NCI-H2081 treated with DMSO at 0.1 percent for 48 hours (cell line): ENCODE measurements around the gene ALG11.
A peak's percentile ranks its signal among the peaks of the same experiment; 100 is the strongest.

ENCODE experiments used
- DNase-seq: peaks from one replicate; lab custom pipeline; 2025; lab: John Stamatoyannopoulos, UW

The ALG11 gene

DNA sequence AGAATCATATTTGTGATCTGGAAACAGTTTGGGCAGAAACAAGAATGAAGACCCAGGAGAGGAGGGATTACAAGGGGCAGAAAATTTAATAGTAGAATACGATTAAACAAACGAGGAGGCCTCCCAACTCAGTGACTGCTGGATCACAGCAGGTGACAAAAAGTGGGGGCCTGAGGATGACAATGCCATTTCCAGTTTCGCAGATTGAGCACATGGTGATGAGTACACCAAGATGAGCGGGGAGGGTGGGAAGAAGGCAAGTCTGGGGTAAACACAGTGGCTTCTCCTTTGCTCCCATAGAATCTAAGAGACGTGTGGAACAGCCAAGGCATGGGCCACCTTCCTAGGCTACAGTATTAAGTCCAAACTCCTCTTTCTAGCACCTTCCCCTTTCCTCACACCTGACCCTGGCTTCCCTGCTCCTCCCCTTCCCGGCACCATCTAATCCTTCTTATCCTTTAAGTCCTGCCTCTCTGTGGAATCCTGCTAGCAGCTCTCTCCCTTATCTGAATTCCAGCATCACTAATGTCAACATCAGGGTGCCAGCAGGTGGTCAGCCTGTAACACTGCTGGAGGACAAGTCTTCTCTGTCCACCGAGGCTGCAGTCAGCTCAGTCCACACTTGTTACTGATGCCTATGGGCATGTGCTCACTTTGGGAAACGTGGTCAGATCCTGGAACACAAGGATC, 14.4 kb upstream of the ALG11 start:
- no peak for DNase-seq

- no peak for DNase-seq
These were observed 13.3 kb upstream of the ALG11 start for GRCh38 chr13:51998723-51999509.

DNA sequence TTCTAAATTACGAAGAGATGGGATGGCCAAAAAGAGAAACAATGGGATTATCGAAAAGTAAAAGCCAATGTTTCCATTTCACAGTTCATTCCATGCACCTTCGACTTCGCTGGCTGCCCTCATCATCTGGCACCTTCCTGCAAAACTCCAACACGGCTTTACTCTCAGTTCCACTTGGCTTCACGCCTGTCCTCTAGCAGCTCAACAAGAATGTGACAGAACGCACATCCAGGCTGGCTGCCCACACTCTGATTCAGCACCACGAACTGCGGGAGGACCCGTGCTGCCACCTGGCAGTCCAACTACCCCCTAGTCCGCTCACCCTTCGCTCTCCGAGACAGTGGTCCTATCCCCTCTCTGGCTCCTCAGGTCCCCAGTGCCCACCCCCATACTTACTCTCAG, 12.7 kb upstream of the ALG11 start:
- DNase-seq = no peak

DNA sequence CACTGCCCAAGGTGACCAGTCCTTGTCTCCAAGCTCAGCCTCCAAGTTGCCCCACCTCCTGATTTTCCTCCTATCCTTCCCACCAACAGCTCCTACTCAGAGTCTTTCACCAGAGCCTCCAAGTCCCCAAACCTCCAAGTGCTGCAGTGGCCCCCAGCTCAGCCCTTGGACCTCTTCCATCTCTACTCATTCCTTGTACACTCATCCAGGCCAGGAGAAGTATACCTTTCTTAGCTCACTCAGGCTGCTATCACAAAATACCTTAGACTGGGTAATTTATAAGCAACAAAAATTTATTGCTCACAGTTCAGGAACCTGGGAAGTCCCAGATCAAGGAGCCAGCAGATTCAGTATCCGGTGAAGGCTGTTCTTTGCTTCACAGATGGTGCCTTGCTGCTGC, 12.3 kb upstream of the ALG11 start:
- DNase-seq = no peak

- peak; percentile 6 for DNase-seq
These were observed 11.0 kb upstream of the ALG11 start for GRCh38 chr13:52001120-52001731.

GRCh38 chr13:52002361-52002760, 9.8 kb upstream of the ALG11 start:
- DNase-seq = no peak

DNA sequence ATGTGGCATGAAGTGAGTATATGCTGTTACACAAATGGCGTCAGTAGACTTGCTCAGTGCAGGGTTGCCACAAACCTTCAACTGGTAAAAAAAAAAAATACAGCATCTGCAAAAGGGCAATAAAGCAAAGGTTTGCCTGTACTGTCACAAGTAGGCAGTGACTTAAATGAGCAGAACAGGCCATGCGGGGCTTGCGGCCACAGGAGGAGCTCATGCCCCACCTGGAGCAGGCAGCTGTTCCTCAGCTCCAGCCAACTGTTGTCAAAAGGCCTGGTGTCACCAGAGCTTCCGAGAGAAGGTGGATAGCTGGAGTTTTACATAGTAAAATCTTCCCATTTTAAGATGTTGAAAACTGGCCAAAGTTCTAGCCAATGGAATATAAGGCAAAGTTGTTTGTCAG, 8.7 kb upstream of the ALG11 start:
- DNase-seq = no peak

GRCh38 chr13:52004511-52005170, 7.6 kb upstream of the ALG11 start:
- DNase-seq = no peak

DNA sequence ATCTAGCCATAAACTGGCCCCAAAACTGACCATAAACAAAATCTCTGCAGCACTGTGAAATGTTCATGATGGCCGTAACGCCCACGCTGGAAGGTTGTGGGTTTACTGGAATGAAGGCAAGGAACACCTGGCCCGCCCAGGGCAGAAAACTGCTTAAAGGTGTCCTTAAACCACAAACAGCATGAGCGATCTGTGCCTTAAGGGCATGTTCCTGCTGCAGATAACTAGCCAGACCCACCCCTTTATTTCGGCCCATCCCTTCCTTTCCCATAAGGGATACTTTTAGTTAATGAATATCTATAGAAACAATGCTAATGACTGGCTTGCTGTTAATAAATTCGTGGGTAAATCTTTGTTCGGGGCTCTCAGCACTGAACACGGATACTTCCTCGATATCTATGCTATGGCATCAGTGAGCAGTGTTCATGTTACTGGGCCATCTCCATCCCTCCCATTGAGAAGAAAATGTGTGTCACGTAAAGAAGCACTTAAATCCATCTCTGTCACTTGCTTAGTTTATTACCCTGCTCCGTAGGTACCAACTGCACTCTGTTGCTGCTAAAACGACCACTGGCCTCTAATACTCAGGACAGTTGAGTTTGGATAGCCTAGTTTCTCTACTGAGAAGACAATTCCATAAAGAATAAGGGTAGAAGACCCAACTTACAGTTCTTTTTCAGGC, 6.2 kb upstream of the ALG11 start:
- no peak for DNase-seq

DNA sequence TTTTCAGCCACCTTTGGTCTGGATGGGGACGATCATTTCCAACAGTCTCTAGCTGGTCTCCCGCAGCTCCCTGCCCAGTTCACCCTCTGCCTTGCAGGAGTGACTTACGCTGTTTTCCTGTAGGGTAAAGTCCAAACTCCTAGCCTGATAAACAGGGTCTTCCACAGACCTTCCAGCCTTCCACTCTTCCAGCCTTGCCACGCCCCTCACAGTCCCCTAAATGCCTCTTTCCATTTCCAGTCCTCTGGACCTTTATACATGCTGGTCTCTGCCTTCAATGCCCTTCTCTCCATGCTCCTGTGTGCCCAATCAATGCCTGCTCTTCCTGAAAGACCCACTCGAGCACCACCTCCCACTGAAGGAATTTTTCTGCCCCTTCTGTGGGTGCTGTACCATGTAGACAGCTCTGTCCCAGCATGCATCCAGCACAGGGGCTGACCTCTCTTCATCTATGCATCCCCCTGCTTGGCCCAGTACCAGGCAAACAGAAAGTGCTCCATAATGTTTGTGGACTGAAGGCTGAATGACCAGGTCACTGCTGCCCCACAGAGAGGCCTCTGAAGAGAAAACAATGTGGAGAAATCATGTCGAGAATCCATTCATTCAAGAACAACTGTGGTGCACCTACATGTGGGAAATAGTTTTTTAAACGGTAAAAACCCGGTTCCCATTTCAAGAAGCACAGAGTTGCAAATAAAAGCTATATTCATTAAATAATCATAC, 5.5 kb upstream of the ALG11 start:
- DNase-seq = no peak

DNA sequence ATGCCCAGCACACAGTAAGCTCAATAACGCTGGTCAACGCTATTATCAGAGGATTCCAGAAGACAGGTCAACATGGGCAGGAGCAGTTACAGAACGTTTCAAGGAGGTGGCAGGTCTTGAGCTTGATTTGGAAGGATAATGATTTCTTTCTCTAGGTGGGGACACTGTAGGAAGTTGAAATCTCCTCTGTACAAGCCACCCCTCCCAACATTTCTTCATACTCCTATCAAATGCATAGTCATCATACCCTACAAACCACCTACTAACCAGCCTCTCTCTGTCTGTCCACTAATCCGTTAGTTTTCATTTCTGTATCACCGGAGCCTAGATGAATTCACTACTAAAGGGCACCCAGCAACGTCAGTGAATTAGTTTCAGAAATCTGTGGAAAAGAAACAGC, 2.3 kb upstream of the ALG11 start:
- no peak for DNase-seq

DNA sequence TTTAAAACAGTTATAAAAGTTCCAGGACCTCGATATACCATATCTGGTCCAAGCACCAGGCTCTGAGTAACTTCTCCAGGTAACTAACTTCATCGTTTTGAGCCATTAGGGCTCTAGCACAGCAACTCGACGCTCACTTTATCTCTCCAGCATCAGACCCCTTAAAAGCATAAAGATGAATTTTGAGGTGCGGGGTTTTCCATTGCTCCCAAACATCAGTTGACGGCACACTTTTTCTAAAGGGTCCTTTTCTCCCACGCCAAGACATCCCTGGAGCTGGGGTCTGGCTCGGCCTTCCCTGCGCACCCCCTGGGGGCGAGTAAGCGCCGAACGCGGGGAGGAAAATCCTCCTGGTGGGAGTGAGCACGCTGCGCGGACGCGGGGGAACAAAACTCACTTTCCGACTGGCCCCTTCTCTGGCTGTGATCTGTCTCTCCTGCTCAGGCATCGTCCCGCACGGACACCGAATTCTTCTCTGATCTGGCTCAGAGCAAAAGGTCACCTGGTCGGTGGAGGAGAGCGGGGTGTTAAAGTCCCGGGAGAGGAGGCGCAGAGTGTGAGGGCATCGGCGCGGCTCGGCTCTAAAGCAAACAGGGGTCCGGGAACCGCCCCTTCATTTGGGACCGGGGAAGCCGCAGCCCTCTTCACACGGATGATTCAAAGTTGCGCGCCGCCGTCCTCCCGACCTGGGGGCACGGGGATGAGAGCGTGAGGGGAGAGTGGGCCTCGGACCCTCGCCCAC, 1.1 kb upstream of the ALG11 start, which contains the start of gene ATP7B:
ATP7B (minus strand) TSS at position 561 of the 742 bp plus-strand sequence; CDS start at position 448, 113 bp downstream.
- DNase-seq = no peak

DNA sequence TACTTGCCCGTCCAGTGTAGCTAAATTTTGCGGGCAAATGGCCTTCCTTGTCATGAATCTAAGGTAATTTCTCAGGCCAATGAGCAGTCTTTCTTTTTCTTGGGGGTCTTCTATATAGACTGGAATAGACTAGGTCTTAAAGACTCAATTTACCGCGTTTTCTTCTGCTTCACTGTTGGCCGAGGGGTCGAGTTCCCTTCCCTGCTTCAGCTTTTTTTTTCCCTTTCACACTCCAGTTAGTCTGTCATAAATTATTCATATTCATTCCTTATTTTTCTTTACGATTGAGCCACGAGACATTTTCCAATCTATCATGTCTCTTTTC, 276 bp downstream of the ALG11 start:
- DNase-seq = no peak

GRCh38 chr13:52016296-52016695, 4.1 kb downstream of the ALG11 start:
- no peak for DNase-seq

DNA sequence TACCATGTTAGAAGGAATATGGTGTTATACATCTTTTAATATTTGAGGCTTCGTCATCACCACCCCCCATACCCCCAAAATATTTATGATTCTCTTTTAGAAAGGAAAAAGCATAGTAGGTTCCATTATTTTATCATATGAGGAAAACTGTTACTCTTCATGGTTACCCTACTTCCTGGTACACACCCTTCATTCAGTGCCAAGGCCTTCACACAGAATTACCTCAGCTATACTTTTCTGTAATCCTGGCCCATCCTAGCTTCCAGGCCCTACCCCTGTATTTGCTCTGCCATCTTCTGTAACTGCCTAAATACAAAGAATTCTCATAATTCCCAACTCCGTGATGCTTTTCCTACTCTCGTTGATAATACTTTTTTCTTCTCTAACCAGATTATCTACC, 8.0 kb downstream of the ALG11 start:
- no peak for DNase-seq

- DNase-seq = no peak
These were observed 10.2 kb downstream of the ALG11 start for GRCh38 chr13:52022356-52022755.

GRCh38 chr13:52024481-52024880, 12.3 kb downstream of the ALG11 start, which contains the start of gene UTP14C:
UTP14C (plus strand) TSS chr13:52024691; CDS start chr13:52028805, 4,114 bp downstream.
- no peak for DNase-seq

DNA sequence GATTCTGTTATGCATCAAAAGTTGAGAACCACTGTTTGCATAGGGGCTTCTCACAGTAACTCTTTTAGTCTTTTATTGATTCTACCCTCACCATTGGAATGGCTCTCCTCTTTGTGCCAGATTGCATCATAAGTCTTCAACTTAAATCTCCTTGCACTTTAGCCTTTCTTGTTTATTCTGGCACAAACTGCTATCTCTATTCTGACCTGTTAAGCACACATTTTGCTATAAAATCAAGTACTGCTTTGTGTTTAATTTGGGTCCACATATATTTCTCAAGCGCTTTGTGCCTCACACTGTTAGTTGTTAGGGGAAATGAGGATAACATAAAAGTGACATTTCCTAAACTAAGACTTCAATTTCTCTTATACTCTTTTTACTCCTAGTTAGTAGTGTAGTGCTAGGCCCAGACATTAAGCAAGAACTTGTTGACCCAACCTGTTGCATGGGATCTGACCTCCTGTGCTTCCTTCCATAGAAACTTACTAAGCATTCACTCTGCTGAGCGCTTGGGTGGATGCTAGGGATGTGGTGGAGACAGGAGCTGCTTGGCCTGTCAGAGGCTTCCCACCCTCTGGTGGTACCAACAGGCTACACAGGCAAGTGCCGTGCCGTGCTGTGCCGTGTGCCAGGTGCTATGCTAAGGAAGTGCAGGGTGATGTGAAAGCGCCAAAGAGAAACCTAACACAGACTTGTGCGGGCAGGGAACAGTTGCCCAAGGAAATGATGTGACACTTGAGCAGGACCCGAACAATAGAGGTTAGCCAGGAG, 13.5 kb downstream of the ALG11 start:
- DNase-seq = no peak

GRCh38 chr13:52026246-52026626, 14.0 kb downstream of the ALG11 start:
- no peak for DNase-seq

DNA sequence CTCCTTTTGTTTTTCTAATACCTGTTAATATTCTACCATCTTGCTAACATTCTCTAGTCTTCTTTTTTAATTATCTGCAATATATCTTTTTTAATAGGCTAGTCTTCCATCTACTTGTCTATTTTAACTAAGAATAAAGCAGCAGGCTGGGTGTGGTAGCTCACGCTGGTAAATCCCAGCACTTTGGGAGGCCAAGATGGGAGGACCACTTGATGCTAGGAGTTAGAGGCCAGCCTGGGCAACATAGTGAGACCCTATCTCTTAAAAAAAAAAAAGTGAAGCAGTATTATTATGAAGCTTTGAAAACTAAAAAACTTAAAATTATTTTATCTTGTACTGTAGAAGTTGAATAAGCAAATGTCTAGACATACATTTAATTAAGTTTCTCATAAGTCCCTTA, 15.6 kb downstream of the ALG11 start:
- DNase-seq = no peak
